ENCODE results near the gene IL16.
"Not testable (repeated sequence)": the region's sequence is repeated elsewhere in the genome, so short reads cannot be mapped to it uniquely, and the experiment has no call there.

The IL16 gene

GRCh38 chr15:81343371-81343770, 146.7 kb downstream of the IL16 start:
- DNase-seq, result no peak

- DNase-seq, result no peak
Observed at GRCh38 chr15:81346611-81347010, 149.9 kb downstream of the IL16 start.

GRCh38 chr15:81347910-81348309, 151.2 kb downstream of the IL16 start:
- DNase-seq, result no peak

GRCh38 chr15:81348691-81349090, 152.0 kb downstream of the IL16 start:
- DNase-seq, result not testable (repeated sequence)

- no peak for DNase-seq
Observed at GRCh38 chr15:81349271-81349670, 152.6 kb downstream of the IL16 start.

- no peak for DNase-seq
Observed at GRCh38 chr15:81351651-81352050, 155.0 kb downstream of the IL16 start.

GRCh38 chr15:81356252-81356651, 159.6 kb downstream of the IL16 start:
- DNase-seq, result no peak

GRCh38 chr15:81357180-81357686, 160.6 kb downstream of the IL16 start:
- DNase-seq, result no peak

- DNase-seq, result no peak
Observed at GRCh38 chr15:81358248-81358647, 161.6 kb downstream of the IL16 start.

GRCh38 chr15:81360491-81360890, 163.8 kb downstream of the IL16 start:
- DNase-seq, result no peak

- no peak for DNase-seq
Observed at GRCh38 chr15:81361891-81362290, 165.2 kb downstream of the IL16 start.

GRCh38 chr15:81362790-81363189, 166.1 kb downstream of the IL16 start:
- DNase-seq, result no peak

GRCh38 chr15:81363276-81363675, 166.6 kb downstream of the IL16 start:
- no peak for DNase-seq
